Mesodermal cell (in vitro differentiated cells): ENCODE results near the gene NRF1.

ENCODE experiments used
- H3K27ac ChIP-seq: 2 replicates; pipeline ENCODE4 v1.7.0; 2013; ENCODE audit warnings: mild to moderate bottlenecking, low read depth, low read length, moderate library complexity; ENCODE audit not compliant: severe bottlenecking
- H3K36me3 ChIP-seq: 2 replicates; pipeline ENCODE4 v1.7.1; 2013; ENCODE audit warnings: mild to moderate bottlenecking, low read length, moderate library complexity; ENCODE audit not compliant: control insufficient read depth, insufficient read depth
- H3K4me1 ChIP-seq: one replicate; pipeline ENCODE4 v1.7.1; 2013; ENCODE audit warnings: mild to moderate bottlenecking, low read length; ENCODE audit not compliant: insufficient read depth, control insufficient read depth, poor library complexity, severe bottlenecking
- H3K4me3 ChIP-seq: 2 replicates; pipeline ENCODE4 v1.7.0; 2013; ENCODE audit warnings: low read length, control low read depth, mild to moderate bottlenecking; ENCODE audit not compliant: insufficient read depth, poor library complexity, severe bottlenecking; ENCODE audit errors: extremely low read depth
- H3K9me3 ChIP-seq: 2 replicates; pipeline ENCODE4 v1.7.1; 2013; ENCODE audit warnings: mild to moderate bottlenecking, low read length, moderate library complexity; ENCODE audit not compliant: control insufficient read depth
- WGBS, 2 experiments: methylation state at CpG; one replicate each; pipeline ENCODE4 v1.1.5; 2013; ENCODE audit warnings: missing lambda C conversion rate in 2 of 2; ENCODE audit not compliant: insufficient coverage in 2 of 2; 5-methylcytosine and 5-hydroxymethylcytosine counted together

The NRF1 gene

DNA sequence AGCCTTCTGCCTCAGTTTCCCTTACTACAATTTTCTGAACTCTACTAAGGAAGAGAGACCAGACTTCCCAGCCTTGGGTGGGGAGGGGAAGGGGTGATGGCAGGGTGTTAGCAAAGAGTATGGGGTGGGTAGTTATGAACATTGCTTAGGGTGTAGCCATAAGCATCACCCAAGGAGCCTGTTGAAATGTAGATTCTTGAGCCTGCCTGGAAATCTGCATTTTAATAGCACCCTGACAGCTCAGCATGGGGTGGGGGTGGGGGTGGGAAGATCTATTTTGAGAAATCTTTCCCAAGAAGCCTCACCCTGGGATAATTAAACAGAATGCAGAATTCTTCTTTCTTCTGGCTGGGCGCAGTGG, 164.8 kb downstream of the NRF1 start:
- Histone ChIP-seq H3K9me3 (no peaks in the 10 kb centered on the region), H3K27ac (no peak overlapping the region), H3K4me3 (no peak overlapping the region), H3K36me3 (no peaks in the 10 kb centered on the region), H3K4me1 (peaks cover under 1% of the 10 kb centered on the region)
- 0 to 40% methylated on average over 1 of the region's 1 CpG for whole genome bisulfite sequencing, 2 experiments

DNA sequence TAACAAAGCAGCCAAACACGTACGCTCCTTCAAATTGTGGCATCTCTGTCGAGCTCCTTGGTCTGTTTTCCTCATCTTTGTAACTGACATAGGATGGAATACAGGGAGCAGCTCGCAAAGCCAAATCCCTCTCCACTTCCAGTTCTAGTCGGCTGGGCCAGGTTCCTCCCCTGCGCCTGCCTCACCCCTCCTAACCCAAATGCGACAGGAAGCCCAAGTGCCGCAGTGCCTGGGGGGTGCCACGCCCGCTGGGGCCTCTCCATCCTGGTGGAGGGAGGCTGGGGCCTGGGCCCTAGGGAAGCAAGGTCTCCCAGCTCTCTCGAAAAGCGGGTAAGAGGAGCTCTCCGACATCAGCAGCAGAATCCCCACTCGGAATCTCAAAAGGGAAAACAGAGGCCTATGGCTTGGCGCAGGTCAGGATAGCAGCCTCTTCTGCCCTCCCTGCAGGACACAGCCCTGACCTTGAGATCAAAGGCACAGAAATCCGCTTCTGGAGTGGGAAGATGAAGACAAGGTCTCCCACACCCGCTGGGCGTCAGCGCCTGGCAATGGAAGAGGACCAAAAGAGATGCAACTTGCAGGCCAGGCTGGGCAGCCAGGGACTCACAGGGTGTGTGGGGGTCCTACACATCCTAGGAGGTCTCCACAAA, 165.8 kb downstream of the NRF1 start:
- H3K4me1 ChIP-seq, result peaks cover 5% of the 10 kb centered on the region
- H3K36me3 ChIP-seq, result no peaks in the 10 kb centered on the region
- H3K9me3 ChIP-seq, result no peaks in the 10 kb centered on the region
- WGBS, 2 experiments, result 8 to 10% methylated on average over 12 to 16 of the region's 19 CpGs
- H3K27ac ChIP-seq, result no peak overlapping the region
- H3K4me3 ChIP-seq, result no peak overlapping the region

DNA sequence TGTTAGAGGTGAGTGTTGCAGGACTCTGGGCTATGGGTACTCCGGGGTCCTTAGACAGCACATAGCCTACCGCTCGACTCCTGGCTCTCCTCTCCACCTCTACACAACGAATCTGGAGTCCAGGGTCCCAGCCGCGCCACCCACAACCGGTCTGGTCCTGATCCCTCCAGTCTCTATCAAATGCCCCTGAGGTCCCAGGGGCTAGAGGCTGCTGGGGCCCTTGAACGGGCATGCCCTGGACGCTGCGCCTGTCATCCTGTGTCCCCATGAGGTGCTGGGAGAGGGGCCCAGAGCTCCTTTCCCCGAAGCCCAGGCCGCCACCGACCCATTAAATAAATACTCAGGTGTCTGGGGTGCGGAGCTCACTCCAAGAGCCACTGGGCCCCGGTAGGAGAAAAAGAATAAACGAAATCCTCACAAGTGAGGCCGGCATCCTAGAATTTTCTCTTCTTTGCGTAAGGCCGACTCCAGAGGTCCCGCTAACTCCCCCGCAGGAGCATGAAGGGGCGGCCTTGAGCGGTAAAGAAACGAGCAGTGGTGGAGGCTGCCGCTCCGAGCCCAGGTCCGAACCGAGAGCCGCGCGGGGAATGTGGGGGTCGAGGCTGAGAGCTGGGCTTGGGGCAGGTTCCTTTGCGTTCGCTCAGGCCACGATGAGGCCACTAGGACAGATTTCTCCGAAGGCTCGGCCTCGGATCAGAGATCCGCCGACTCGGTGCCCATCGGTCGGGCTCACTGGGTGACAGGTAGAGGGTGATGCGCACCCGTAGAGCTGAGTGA, 166.7 kb downstream of the NRF1 start:
- Histone ChIP-seq H3K9me3 (no peaks in the 10 kb centered on the region), H3K27ac (no peak overlapping the region), H3K4me1 (peaks cover 5% of the 10 kb centered on the region), H3K36me3 (no peaks in the 10 kb centered on the region), H3K4me3 (no peak overlapping the region)
- 3 to 7% methylated on average over 35 to 43 of the region's 45 CpGs for WGBS, 2 experiments

DNA sequence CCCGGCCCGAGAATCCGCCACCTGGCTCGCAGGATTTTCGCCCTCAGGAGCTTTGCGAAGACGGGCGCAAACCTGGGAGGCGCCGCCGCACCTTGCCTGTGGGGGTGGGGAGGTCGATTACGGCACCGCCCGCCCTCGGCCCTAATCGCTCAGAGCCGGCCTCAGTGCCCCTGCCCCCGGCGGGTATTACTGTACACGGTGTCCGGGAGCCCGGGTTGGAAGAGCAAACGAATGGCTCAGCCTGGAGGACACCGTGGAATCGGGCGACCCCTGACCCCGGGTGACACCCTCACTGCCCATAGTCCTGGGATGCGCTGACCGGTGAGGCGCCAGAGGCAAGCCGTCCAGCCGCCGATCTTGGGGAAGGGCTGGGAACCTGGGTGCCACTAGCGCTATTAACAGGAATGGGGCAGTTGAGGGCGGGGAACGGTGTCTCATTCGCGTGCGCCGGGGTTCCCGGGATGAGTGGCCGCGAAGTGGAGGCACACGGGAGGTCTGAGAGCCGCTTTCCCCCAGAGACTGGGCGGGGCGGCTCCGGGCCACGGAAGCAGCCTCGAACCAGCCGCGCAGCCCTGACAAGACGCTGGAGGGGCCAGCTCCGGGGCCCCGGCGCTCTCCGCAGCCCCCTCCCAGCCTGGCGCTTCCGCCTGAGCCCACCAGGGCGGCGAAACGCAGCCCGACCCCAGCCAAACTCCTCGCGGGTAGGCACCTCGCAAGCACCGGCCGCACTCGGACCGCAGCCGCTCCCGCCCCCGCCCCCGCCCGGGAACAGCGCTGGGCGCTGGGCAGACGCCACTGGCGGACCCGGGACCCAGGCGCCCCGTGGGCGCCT, 167.5 kb downstream of the NRF1 start:
- H3K4me3 ChIP-seq, result no peak overlapping the region
- no peaks in the 10 kb centered on the region for H3K36me3 ChIP-seq
- 1% methylated on average over 69 to 81 of the region's 84 CpGs for WGBS, 2 experiments
- H3K4me1 ChIP-seq, result peaks cover 5% of the 10 kb centered on the region
- H3K27ac ChIP-seq, result no peak overlapping the region
- H3K9me3 ChIP-seq, result no peaks in the 10 kb centered on the region

DNA sequence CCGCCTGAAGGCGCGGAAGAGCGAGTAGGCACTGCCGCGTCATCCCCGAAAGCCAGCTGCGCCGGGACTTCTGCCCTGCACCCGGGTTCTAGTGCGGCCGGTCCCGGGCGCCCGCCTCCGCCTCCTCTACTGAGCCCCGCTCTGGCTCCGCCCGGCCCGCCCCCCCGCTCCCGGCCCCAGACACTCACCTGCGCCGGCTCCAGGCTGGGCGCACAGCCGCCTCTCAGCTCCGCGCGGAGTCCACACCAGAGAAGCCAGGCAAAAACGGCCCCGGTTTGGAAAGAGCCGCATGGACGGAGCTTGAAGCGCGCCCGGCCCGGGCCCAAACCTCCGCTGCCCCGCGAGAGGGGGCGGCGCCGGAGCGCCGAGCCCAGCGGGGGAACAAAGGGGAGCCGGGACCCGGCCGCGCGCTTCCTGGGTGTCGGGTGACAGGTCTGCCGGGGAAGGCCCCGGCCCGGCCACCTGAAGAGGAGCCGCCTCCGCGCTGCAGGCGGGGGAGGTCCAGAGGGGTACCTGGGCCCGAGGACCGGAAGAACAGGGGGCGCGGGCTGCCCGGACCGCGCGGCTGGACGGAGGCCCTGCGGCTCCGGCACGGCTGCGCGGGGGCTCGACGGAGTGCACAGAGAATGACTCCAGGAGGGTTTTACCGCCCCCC, 168.2 kb downstream of the NRF1 start:
- Histone ChIP-seq H3K36me3 (no peaks in the 10 kb centered on the region), H3K9me3 (no peaks in the 10 kb centered on the region), H3K4me1 (peaks cover 9% of the 10 kb centered on the region), H3K27ac (no peak overlapping the region), H3K4me3 (peak overlapping the region; percentile 26)
- WGBS, 2 experiments, result 0% methylated on average over 57 to 59 of the region's 76 CpGs

DNA sequence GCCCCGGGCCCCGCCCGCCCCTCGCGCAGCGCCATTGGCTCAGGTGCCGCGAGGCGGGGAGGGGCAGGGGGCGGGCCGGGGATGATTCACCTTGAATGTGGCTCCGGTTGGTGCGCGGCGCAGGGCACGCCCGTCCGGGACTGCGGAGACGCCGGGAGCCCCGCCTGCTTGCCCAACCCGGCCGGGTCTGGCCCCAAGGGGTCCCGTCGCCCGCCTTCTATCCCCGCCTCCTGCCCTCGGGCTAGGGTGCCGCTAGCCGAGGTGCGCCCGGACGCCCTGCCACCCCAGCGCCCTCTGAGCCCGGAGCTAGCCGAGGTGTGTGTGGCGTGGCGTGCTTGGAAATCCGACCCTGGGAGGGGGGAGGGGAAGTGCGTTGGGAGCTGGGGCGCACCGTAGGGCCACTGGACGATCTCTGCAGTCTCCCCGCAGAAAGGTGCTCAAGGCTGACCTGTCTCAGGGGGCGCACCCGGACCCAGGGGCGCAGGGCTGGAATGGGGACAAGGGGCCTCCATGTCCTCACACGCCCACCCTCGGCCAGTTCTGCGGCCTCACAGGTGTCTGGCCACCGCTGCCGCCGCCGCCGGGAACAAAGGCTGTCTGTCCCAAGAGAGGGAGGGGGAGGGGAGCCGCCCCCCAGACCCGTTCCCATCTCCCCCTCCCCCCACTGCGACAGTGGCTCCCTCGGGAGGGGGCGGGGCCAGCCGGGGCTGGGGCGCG, 168.9 kb downstream of the NRF1 start:
- 0% methylated on average over 26 to 40 of the region's 64 CpGs for WGBS, 2 experiments
- Histone ChIP-seq H3K4me1 (peaks cover 12% of the 10 kb centered on the region), H3K27ac (no peak overlapping the region), H3K9me3 (no peaks in the 10 kb centered on the region), H3K4me3 (peak overlapping the region; percentile 26), H3K36me3 (no peaks in the 10 kb centered on the region)

DNA sequence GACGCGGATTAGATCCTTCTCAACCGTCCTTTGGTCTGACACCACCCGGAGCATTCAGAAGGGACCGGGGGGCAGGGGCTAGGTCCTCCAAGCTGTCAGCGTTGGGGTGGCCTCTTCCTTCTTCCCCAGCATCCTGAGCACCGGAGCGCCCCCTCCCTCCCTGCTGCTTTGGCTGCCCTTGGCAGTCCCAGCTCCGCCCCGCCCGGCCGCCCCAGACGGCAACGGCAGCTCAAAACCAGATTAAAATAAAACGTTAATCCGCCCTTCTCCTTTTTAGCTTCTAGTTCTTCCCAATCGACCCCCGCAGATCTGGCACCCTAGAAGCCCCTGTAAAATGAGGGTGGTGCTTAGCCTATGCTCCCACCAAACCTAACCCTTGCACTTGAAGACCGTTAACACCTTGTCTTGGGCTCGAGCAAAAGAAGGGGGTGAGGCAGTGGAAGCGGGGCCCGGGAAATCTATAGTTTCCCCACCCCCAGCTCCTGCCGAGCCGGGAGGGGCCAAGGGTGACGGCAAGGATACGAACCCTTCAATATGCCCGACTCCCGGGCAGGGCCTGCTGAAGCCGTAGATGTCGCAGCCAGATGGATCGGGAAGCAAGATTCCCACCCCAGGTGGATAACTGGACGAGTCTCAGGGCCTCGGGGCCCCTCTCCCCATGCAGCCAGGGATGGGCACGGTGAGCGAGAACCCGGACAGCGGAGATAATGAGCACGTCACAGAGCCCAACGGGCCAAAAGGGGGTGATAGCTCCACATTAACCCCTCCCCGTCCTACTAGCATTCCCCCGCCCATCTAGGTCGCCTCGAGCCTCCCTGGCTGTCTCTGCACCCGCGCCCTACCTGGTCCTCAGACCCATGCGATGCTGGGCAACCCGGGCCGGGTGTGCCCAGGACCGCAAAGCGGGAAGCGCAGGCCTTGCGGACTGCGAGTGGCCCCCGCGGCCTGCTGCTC, 169.7 kb downstream of the NRF1 start:
- H3K4me3 ChIP-seq, result no peak overlapping the region

DNA sequence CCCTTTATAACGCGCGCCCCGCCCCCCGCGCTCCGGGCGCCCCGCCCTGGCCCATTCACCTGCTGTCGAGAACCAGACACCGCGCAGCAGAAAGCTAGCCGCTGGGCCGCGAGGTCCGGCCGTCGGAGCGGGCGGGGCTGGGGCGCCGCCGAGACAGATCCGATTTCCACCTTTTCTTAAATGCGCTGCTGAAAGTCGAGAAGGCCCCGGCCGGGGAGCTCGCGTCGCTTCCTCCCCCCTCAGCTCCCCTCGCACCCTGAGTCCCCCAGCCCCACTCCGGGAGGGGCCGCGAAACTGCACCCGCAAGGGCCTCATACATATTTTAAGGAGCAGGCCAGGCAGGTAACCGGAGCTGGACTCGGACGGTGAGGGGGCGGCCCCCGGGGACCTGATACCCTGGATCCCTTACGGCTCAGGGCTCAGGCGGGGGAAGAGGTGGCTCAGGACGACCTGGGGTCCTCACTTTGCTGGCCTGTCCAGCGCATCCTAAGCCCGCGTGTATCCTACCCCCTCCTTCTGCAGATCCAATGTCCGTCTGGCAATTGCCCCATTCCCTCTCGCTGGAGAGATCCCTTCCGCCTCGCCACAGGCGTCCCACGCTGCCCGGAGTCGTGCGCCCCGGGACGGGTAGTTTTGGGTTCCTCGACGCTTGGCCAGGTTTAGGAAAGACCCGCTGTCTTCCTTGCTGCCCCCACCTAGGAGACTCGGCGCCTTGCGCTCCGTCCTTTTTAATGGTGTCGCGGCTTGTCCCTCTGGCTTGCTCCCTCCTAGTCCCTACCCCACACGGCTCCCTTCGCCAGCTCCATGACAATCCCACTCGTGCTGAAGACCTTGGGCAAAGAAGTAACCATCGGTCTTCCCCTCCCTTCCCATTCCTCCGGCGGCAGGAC, 170.7 kb downstream of the NRF1 start:
- H3K36me3 ChIP-seq, result no peaks in the 10 kb centered on the region
- no peak overlapping the region for H3K27ac ChIP-seq
- H3K4me3 ChIP-seq, result no peak overlapping the region
- 1% methylated on average over 62 to 69 of the region's 73 CpGs for WGBS, 2 experiments
- peaks cover 18% of the 10 kb centered on the region for H3K4me1 ChIP-seq
- no peaks in the 10 kb centered on the region for H3K9me3 ChIP-seq

More for the DNA sequence above, 169.7 kb downstream of the NRF1 start:
- Histone ChIP-seq H3K4me1 (peaks cover 18% of the 10 kb centered on the region), H3K36me3 (no peaks in the 10 kb centered on the region), H3K27ac (no peak overlapping the region), H3K9me3 (no peaks in the 10 kb centered on the region)
- 2% methylated on average over 24 to 38 of the region's 55 CpGs for WGBS, 2 experiments
